ENCODE data around the gene CBARP. TPM values are rescaled to one million over a fixed set of nuclear protein-coding genes. Genes with fewer than 3 reads are reported as not detected.

Gene CBARP
- total and polyA plus RNA-seq, 9 of the 15 experiments (the other 6 are each of a cell fraction or from before 2014, with no cell fraction given) = 0.03 to 8.9 (median 1.2) TPM; not detected in 1

- TF ChIP-seq E2F8 (IDR thresholded peaks at IDR 0.05; ENCODE audit: low read depth, partially characterized antibody) (no peak), TRIM24 (IDR thresholded peaks at IDR 0.05) (no peak), MCM2 (IDR thresholded peaks at IDR 0.05; ENCODE audit: low read depth) (no peak), WHSC1 (IDR thresholded peaks at IDR 0.05; ENCODE audit: low read length) (no peak), GATAD2B (IDR thresholded peaks at IDR 0.05; ENCODE audit: borderline replicate concordance) (no peak), TGIF2 (CRISPR knock-in tag; IDR thresholded peaks at IDR 0.05) (no peak), NUFIP1 (IDR thresholded peaks at IDR 0.05; ENCODE audit: partially characterized antibody) (no peak), PTTG1 (tag; IDR thresholded peaks at IDR 0.05; ENCODE audit: low read depth) (no peak), MAFF (IDR thresholded peaks at IDR 0.05; ENCODE audit: low read length) (no peak), DACH1 (IDR thresholded peaks at IDR 0.05; ENCODE audit: partially characterized antibody) (no peak), PHF8 (IDR thresholded peaks at IDR 0.05; ENCODE audit: borderline replicate concordance, low read length) (no peak), ZKSCAN3 (CRISPR knock-in tag; IDR thresholded peaks at IDR 0.05) (no peak), SMAD3 (CRISPR knock-in tag; conservative IDR thresholded peaks at IDR 0.05) (no peak), CBX8 (IDR thresholded peaks at IDR 0.05; ENCODE audit: borderline replicate concordance, extremely low read depth, low read depth, low read length, poor library complexity, severe bottlenecking) (no peak), PML (IDR thresholded peaks at IDR 0.05; ENCODE audit: low read length) (no peak), ZNF584 (CRISPR knock-in tag; IDR thresholded peaks at IDR 0.05; ENCODE audit: low read depth) (no peak), SRSF7 (optimal IDR thresholded peaks at IDR 0.05; ENCODE audit: low read depth, low read length) (no peak), DLX4 (CRISPR knock-in tag; IDR thresholded peaks at IDR 0.05) (no peak), ETV5 (CRISPR knock-in tag; IDR thresholded peaks at IDR 0.05; ENCODE audit: low read depth) (no peak), TAF15 (IDR thresholded peaks at IDR 0.05; ENCODE audit: low read depth, low read length) (0 out of 2 replicates have a peak, but pooled peaks have one; percentile 21), JUND (IDR thresholded peaks at IDR 0.05; ENCODE audit: borderline replicate concordance, low read depth, low read length) (no peak), JUND (tag; IDR thresholded peaks at IDR 0.05; ENCODE audit: borderline replicate concordance, low read depth, low read length) (no peak)
These were observed 36.5 kb upstream of the CBARP start (continued) for GRCh38 chr19:1274081-1274851.

Data from K562 (cell line).